ENCODE data around the gene LLGL1.
"Not testable (repeated sequence)": the region's sequence is repeated elsewhere in the genome, so short reads cannot be mapped to it uniquely, and the experiment has no call there.

Gene LLGL1

GRCh38 chr17:18194804-18195203, 30.6 kb upstream of the LLGL1 start:
- ATAC-seq, result no peak

GRCh38 chr17:18195246-18195645, 30.2 kb upstream of the LLGL1 start:
- no peak for ATAC-seq

GRCh38 chr17:18197535-18198194, 27.8 kb upstream of the LLGL1 start:
- ATAC-seq, result no peak

GRCh38 chr17:18198530-18198929, 26.9 kb upstream of the LLGL1 start:
- ATAC-seq, result no peak

DNA sequence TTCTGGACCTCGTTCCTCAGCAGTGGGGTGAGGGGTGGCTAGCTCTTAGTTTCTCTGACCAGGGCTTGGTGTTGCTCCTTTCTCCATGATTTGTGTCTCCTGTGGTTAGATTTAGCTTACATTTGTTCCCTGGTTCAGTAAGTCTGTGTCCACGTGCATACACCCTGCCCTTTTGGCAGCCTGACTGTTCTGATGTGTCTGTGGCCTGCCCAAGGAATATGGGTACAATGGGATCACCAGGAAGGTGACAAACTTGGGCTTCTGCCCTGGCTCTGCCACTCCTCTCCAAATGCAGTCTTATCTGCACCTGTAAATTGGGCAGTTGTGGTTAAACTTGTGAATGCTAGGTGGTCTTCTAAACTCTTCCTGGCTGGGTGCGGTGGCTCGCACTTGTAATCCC, 24.3 kb upstream of the LLGL1 start:
- no peak for ATAC-seq

- no peak for ATAC-seq
These were observed 22.1 kb upstream of the LLGL1 start for GRCh38 chr17:18203308-18203707.

DNA sequence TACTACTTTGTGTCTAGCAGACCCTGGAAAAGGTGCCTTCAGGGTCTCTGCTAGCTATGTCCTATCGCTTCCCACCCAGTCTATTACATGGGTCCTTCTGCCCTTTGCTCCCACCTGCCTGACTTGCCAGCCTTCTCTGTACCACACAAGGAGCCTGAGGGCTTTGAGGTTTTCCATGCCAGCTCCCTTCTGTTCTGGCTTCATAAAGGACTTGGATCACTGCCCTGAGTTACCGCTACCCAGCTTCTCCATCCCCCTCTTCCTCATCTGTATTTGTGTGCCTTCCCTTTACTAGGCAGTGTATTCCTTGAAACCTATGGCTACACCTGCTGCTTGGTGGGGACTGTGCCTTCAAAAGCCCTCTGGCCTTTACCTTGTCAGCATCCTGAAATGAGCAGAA, 19.6 kb upstream of the LLGL1 start:
- no peak for ATAC-seq

- ATAC-seq, result no peak
These were observed 18.5 kb upstream of the LLGL1 start for GRCh38 chr17:18206962-18207361.

DNA sequence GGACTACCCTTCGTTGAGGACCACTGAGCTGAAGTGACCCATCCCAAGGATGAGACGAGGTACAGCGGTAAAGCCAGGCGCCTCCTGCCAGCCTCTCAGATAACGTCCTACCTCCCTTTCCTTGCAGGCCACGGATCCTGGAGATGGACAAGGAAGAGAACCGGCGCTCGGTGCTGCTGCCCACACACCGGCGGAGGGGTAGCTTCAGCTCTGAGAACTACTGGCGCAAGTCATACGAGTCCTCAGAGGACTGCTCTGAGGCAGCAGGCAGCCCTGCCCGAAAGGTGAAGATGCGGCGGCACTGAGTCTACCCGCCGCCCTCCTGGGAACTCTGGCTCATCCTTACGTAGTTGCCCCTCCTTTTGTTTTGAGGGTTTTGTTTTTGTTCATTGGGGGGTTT, 17.3 kb upstream of the LLGL1 start:
- no peak for ATAC-seq

DNA sequence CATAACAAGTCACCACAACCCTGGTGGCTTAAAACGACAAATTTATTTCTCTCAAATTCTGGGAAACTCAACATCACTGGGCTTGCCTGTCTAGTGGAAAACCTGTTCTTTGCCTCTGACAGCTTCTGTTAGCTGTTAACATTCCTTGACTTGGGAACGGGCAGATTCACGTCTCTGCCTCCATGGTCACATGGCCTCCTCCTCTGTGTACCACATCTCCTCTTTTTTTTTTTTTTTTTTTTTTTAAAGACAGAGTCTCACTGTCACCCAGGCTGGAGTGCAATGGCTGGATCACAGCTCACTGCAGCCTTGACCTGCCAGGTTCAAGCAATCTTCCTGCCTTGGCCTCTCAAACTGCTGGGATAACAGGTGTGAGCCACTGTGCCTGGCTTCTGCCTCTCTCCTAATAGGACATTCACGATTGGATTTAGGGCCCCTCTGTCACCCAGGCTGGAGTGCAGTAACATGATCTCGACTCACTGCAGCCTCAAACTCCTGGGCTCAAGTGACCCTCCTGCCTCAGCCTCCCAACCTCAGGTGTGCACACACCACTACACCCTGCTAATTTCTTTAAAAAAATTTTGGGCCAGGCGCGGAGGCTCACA, 11.7 kb upstream of the LLGL1 start:
- ATAC-seq, result no peak

DNA sequence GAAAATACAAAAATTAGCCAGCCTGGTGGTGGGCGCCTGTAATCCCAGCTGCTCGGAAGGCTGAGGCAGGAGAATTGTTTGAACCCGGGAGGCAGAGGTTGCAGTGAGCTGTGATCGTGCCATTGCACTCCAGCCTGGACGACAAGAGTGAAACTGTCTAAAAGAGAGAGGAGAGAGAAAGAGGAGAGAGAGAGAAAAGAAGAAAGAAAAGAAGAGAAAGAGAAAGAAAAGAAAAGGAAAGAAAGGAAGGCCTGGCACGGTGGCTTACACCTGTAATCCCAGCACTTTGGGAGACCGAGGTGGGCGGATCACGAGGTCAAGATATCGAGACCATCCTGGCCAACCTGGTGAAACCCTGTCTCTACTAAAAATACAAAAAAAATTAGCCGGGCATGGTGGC, 8.5 kb upstream of the LLGL1 start:
- ATAC-seq, result not testable (repeated sequence)

GRCh38 chr17:18217412-18218015, 7.9 kb upstream of the LLGL1 start:
- ATAC-seq, result peak; percentile 64 to 88

DNA sequence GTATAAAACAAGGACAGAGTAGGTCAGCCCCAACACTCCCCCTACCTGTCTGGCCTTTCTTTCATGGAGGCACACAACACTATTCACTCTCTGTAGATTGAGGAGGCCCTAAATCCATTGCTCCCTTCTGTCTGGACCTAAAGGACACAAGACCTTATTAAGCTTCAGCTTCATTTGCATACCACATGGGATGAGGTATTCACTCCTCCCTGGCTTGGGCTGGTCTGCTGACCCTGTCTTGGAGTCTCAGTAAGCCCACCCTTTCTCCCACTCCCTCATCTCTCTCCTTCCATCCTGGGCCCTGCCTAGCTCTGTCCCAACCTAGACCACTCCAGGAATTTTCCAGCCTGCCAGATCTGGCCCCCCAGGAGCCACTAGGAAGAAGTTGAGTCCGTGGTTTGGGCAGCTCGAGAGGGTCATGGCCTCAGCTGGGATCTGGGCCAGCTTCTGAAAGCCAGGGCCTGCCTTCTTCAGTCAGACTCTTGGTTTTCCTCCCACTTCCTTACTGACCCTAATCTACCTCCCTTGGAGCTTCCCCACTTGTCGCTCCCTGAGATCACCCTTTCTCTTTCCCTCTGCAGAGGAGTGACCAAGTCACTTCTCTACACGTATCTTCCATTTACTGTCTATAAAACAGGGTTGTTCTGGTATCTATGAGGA, 6.5 kb upstream of the LLGL1 start:
- ATAC-seq, result no peak

- no peak for ATAC-seq
These were observed 1.4 kb upstream of the LLGL1 start for GRCh38 chr17:18224053-18224386.

DNA sequence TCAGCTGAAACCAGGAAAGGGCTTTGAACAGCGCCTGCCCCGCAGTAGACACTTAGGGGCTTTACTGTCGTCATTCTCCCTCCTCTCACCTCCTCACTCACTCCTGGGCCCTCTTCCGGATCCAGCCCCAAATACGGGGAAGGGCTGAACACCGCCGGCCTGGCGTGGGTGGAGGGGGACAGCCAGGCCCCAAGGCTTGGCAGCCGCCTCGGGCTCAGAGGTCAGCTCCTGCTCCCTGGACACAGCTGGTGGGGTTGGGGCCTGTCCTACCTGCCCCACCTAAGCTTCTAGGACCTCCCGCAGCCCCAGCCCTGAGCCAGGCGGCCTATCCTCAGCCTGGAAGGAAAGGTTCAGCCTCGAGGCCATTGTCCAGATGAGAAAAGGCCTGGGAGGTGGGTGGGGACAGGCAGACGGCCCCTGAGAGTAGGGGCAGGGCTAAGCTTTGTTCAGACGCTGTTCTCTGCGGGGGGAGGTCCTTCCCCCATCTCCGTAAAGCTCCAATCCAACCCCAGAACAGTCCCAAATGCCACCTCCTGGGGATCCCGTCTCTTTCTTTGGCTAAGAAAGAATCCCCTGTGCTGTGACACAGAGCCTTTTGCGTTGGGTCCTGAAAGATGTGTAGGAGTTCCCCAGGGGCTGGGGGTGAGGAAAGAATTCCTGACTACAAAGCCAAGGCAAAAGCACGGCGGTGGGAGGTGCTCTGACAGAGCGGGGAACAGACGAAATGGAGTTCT, 881 bp upstream of the LLGL1 start:
- ATAC-seq, result no peak

DNA sequence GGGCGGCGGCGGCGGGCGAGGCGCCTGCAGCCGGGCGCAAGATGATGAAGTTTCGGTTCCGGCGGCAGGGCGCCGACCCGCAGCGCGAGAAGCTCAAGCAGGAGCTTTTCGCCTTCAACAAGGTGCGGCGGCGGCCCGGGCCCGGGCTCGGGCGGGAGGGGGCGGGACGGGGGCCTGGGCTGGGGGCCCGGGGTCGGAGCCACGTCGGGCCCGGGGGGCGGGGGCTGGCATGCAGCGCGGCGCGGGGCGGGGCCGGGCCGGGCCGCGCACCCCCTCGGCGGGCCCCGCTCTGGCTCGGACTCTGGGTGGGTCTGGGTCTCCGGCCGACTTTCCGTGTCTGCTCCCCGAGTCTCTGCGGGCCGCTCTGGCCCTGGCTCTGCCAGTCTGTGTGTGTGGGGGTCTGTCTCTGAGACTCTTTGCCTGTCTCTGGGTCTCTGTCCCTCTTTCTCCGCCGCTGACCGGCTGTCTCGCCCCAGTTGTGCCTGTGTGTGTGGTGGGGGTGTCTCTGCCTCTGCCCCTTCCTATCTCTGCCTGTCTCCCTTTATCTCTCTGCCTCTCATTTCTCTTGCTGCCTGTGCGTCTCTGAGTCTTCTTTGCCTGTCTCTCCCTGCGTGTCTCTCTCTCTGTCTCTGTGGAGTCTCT, 328 bp downstream of the LLGL1 start:
- ATAC-seq, result peak in 1 of 2 donors; percentile 29

DNA sequence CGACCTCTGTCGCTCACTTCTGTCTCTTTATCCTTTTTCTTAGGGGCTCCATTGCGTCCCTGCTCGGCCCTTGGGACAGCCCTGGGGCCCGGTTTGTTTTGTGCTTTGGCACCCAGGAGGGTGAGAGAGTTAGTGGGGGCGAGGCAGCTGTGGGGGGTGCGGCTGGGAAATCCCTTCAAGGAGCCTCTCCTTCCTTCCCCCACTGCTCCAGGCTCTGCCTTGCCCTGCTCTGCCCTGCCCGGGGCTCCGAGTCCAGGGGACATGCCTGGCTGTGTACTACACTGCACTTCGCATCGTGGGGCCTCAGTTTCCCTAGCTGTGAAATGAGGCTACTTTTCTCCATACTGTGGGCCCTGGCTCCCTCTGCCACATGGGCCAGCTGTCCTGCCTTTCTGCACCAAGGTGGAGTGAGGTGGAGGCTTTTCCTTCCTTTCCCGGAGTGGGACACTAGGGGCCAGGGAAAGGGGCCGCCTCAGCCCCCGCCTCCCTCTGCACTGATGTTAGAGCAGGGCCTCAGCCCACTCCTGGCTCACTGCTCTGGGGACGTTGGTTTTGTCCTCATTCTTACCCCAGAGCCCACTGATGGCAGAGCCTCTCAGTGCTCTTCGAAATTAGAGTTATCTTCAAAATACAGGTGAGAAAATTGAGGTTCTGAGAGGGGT, 980 bp downstream of the LLGL1 start:
- no peak for ATAC-seq

- no peak for ATAC-seq
These were observed 2.2 kb downstream of the LLGL1 start for GRCh38 chr17:18227635-18228034.

- ATAC-seq, result no peak
These were observed 2.8 kb downstream of the LLGL1 start for GRCh38 chr17:18228176-18228682.

GRCh38 chr17:18229254-18229653, 3.8 kb downstream of the LLGL1 start:
- ATAC-seq, result no peak

DNA sequence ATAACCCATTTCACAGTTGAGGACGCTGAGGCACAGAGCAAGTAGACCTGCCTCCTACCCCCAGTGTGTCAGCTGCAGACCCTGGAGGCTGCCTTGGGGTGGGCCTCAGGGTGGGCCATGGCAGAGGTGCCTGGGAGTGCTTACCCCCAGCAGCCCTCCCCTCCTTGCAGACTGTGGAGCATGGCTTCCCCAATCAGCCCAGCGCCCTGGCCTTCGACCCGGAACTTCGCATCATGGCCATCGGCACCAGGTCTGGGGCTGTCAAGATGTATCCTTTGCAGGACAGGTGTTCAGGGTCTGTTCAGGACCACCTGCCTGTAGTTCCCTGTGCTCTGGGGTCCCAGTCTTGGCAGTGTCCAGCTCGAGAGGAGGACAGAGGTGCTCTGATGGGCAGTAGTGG, 4.3 kb downstream of the LLGL1 start:
- ATAC-seq, result no peak

Data from activated CD4-positive, CD25-positive, alpha-beta regulatory T cell treated with anti-CD3 and anti-CD28 coated beads, Interleukin-2, amount 50 U/mL, for 24 hours (primary cell).